Common myeloid progenitor, CD34-positive (primary cell): ENCODE results near the gene F8.
A peak's percentile ranks its signal among the peaks of the same experiment; 100 is the strongest.

ENCODE experiments used
- CTCF ChIA-PET: fragments of 350-600 bp; sonication (Branson Sonifier 250); formaldehyde crosslinking; loops from one replicate; lab custom pipeline; 2021; ENCODE audit warnings: antibody characterized with exemption; lab: Charles Lee
- POLR2A ChIA-PET: fragments of 350-600 bp; sonication (Branson Sonifier 250); formaldehyde crosslinking; loops from one replicate; lab custom pipeline; 2021; ENCODE audit warnings: antibody characterized with exemption; lab: Charles Lee
- DNase-seq, 3 donors: peaks; one replicate each; pipeline versions ENCODE4 v3.0.0 to v3.0.0-alpha.2; 2013
- H3K27ac ChIP-seq, 2 experiments: 1 replicate in 1 of 2; 2 replicates in 1 of 2; pipeline ENCODE4 v1.7.0; 2013; ENCODE audit warnings: inconsistent platforms in 2 of 2, low read length in 2 of 2, mild to moderate bottlenecking in 2 of 2, low read depth in 1 of 2, moderate library complexity in 1 of 2; ENCODE audit not compliant: severe bottlenecking in 2 of 2, insufficient read depth in 1 of 2, poor library complexity in 1 of 2
- H3K27me3 ChIP-seq, 5 experiments: replicated peaks in 2 of 5; 1 replicate in 3 of 5; 2 replicates in 2 of 5; pipeline versions ENCODE4 v1.6.1 to v1.7.0; 2013; ENCODE audit warnings: low read length in 4 of 5, mild to moderate bottlenecking in 2 of 5, moderate library complexity in 2 of 5, inconsistent platforms in 1 of 5; ENCODE audit not compliant: insufficient read depth in 5 of 5, control insufficient read depth in 4 of 5
- H3K36me3 ChIP-seq, 4 experiments: 1 replicate in 2 of 4; 2 replicates in 2 of 4; pipeline versions ENCODE4 v1.6.1 to v1.7.0; 2013; ENCODE audit warnings: low read length in 3 of 4, control low read depth in 1 of 4, mild to moderate bottlenecking in 1 of 4; ENCODE audit not compliant: control insufficient read depth in 4 of 4, insufficient read depth in 4 of 4
- H3K4me1 ChIP-seq, 4 experiments: 1 replicate in 3 of 4; 2 replicates in 1 of 4; pipeline versions ENCODE4 v1.6.1 to v1.7.1; 2013; ENCODE audit warnings: low read length in 3 of 4, mild to moderate bottlenecking in 3 of 4, control low read depth in 1 of 4, inconsistent platforms in 1 of 4, moderate library complexity in 1 of 4; ENCODE audit not compliant: control insufficient read depth in 4 of 4, insufficient read depth in 4 of 4; ENCODE audit errors: control extremely low read depth in 1 of 4
- H3K4me3 ChIP-seq, 7 experiments: 1 replicate in 4 of 7; 2 replicates in 3 of 7; pipeline versions ENCODE4 v1.5.1 to v1.7.0; 2013; ENCODE audit warnings: mild to moderate bottlenecking in 7 of 7, low read length in 6 of 7, moderate library complexity in 6 of 7, inconsistent platforms in 2 of 7, low read depth in 2 of 7, control low read depth in 1 of 7; ENCODE audit not compliant: insufficient read depth in 4 of 7, control insufficient read depth in 1 of 7; ENCODE audit errors: extremely low read depth in 1 of 7
- H3K9me3 ChIP-seq, 5 experiments: 1 replicate in 4 of 5; 2 replicates in 1 of 5; pipeline versions ENCODE4 v1.6.1 to v1.7.1; 2013; ENCODE audit warnings: low read length in 4 of 5, mild to moderate bottlenecking in 2 of 5, inconsistent platforms in 1 of 5, low read depth in 1 of 5, moderate library complexity in 1 of 5; ENCODE audit not compliant: control insufficient read depth in 4 of 5, insufficient read depth in 2 of 5; ENCODE audit errors: control extremely low read depth in 1 of 5
- WGBS: methylation state at CpG from one replicate; pipeline ENCODE4 v1.1.5; 2013; ENCODE audit not compliant: insufficient coverage; 5-methylcytosine and 5-hydroxymethylcytosine counted together

Gene F8

DNA sequence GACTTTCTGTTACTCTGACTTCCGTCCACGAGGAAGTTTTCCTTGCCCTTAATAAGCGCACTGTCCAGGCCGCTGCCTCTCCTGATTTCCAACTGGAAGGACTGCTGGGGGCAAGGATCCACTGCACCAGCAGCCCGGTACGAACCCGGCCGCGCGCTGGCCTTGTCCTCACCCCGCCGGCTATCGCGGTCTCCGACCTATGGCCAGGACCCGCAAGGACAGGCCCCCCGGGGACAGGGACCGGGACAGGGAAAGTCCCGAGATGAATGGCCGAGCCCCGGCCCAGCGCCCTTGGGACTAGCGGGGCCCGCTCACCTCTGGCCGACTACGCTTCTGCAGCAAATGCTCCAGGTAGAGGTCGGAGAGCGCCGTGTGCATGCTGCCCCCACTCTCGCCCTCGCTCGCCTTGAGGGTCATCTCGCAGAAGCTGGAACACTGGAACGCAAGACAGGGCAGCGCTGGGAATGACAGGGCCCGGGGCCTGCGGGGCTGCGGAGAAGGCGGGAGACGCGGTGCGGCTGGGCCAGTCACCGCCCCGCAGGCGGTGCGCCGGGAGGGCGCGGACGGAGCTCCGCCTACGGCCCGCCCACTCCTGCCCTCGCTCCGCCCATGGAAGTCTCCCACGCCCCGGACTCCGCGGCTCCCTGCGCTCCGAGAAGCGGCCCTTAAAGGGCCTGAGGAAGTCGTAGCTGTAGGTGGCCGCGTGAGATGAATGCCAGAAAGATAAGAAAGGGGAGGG, 217.4 kb downstream of the F8 start, which contains the start of gene MPP1:
TSS of gene MPP1 (minus strand) at position 529 of the 739 bp plus-strand sequence. CDS start at position 417, 112 bp downstream.
- H3K9me3 ChIP-seq: peaks cover 0 to 2% (median 0%) of the 10 kb centered on the region in 5 experiments
- no peaks in the 10 kb centered on the region for H3K27me3 ChIP-seq
- H3K36me3 ChIP-seq: no peaks in the 10 kb centered on the region
- H3K4me1 ChIP-seq: peaks cover 29 to 55% (median 40%) of the 10 kb centered on the region in 4 experiments
- ChIA-PET POLR2A (no interaction called here), CTCF (interaction anchor here (1.0 to 1.4 kb wide), 4 partner anchors 22 to 56 kb away, joined by 3 read pairs; no protein-coding TSS in a partner anchor)
- H3K4me3 ChIP-seq: peak within 1 kb of the TSS; percentile 44 to 90 (median 69)
- DNase-seq: peak; percentile 67 to 84 (median 83)
- WGBS: 32% methylated on average over 56 of the region's 65 CpGs
- peak within 1 kb of the TSS; percentile 40 to 94 for H3K27ac ChIP-seq

DNA sequence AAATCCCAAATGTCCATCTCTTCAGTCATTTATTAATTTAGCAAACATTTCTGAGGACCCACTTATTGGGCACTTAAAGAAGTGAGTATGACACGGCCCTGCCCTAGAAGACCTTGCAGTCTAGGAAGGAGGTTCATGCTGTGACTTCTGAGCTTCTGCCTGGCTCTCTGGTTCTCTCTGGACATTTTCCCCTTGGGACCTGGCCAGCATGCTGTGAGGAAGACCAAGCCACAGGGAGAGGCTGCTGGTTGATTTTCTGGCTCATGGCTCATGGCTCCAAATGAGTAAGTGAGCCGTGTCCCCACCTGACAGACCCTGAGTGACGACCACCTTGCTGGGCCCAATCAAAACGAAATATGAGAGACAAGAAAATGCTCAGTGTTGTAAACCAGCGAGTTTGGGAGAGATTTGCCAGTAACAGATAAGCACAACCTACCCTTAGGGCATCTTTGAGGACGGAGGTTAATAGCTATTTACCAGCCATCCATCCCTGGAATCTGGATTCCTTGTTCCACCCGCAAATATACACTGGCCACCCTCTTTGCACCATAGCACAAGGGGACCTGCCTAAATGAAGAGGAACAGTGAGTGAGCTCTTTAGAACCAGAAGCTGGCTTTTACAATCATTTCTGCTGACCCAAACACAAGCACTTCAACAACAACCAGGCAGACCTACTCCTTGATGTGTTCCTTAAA, 218.1 kb downstream of the F8 start:
- WGBS: 36% methylated on average over 5 of the region's 7 CpGs
- peak overlapping the region; percentile 44 to 90 (median 69) for H3K4me3 ChIP-seq
- CTCF ChIA-PET: interaction anchor here (0.6 to 1.3 kb wide), 3 partner anchors 41 to 259 kb away, joined by 3 to 5 read pairs (median 3); no protein-coding TSS in a partner anchor

DNA sequence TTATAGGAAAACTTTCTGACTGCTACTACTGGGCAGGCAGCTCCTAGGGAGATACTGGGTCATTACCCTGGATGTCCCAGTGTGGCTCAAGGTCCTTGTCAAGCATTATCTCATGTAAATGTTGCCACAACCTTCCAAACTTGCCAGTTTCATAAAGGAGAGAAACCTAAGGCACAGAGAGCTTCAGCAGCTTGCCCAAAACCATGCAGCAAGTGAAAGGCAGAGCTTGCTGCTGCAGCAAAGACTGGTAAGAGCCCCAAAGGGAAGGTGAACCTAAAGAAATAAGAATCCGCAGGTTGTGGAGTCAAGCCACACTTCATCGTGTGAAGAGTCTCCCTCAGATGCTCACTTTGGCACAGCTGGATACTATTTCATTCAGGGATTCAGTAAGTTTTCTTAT, 219.6 kb downstream of the F8 start:
- Histone ChIP-seq H3K27me3 (no peaks in the 10 kb centered on the region), H3K36me3 (no peaks in the 10 kb centered on the region), H3K4me1 (peaks cover 41 to 75% (median 52%) of the 10 kb centered on the region in 4 experiments), H3K27ac (peak overlapping the region in 1 of 2 experiments; percentile 94), H3K9me3 (peaks cover 0 to 2% (median 0%) of the 10 kb centered on the region in 5 experiments), H3K4me3 (peak overlapping the region in 5 of 7 experiments; percentile 2 to 90 (median 17))
- no peak for DNase-seq
- ChIA-PET CTCF (no interaction called here), POLR2A (no interaction called here)
- WGBS: 60% methylated on average over 2 of the region's 2 CpGs

More for the DNA sequence above, 218.1 kb downstream of the F8 start:
- Histone ChIP-seq H3K4me1 (peaks cover 34 to 62% (median 44%) of the 10 kb centered on the region in 4 experiments), H3K27ac (peak overlapping the region; percentile 40 to 94), H3K27me3 (no peaks in the 10 kb centered on the region), H3K36me3 (no peaks in the 10 kb centered on the region), H3K9me3 (peaks cover 0 to 2% (median 0%) of the 10 kb centered on the region in 5 experiments)
- POLR2A ChIA-PET: no interaction called here
- DNase-seq: no peak

DNA sequence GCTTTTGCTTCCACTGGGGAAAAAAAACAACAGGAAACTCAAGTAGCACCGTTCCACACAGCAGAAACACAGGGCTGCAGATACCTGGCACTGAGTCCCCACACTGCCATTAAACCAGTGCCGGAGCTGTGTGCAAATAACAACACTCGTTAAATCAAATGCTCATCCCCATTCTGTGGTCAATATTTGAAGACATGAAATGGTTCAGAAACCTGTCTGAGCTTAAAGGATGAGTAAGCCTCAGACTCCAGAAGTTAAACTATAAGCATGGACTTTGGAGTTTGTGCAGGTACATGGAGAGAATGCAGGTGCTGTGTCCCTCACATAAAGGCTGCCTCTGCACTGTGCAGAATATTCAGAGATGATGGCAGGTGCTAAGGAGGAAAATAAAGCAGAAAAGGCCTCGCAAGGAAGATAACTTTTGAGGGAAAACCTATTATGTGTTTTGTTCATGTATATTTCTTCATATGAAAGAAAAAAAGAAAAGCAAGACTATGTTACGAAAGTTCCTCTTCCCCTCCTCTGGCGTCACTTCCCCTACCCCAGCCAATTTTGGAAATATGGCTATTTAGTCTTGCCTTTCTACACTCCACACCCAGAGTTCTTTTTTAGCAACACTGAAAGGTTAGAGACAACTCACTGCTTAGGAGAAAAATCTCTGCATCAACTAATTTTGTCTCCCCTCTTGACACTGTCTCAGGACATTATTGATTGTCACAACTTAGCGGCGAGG, 221.9 kb downstream of the F8 start:
- no peaks in the 10 kb centered on the region for H3K36me3 ChIP-seq
- peak in 2 of 3 donors; percentile 46 for DNase-seq
- H3K27me3 ChIP-seq: no peaks in the 10 kb centered on the region
- H3K4me1 ChIP-seq: peaks cover 46 to 88% (median 60%) of the 10 kb centered on the region in 4 experiments
- ChIA-PET CTCF (interaction anchor here (0.9 kb wide), 1 partner anchor 9 kb away, joined by 3 read pairs; no protein-coding TSS in a partner anchor), POLR2A (no interaction called here)
- H3K9me3 ChIP-seq: no peaks in the 10 kb centered on the region
- 71% methylated on average over 4 of the region's 8 CpGs for WGBS
- peak overlapping the region; percentile 64 to 94 for H3K27ac ChIP-seq
- peak overlapping the region in 3 of 7 experiments; percentile 9 to 25 (median 23) for H3K4me3 ChIP-seq

DNA sequence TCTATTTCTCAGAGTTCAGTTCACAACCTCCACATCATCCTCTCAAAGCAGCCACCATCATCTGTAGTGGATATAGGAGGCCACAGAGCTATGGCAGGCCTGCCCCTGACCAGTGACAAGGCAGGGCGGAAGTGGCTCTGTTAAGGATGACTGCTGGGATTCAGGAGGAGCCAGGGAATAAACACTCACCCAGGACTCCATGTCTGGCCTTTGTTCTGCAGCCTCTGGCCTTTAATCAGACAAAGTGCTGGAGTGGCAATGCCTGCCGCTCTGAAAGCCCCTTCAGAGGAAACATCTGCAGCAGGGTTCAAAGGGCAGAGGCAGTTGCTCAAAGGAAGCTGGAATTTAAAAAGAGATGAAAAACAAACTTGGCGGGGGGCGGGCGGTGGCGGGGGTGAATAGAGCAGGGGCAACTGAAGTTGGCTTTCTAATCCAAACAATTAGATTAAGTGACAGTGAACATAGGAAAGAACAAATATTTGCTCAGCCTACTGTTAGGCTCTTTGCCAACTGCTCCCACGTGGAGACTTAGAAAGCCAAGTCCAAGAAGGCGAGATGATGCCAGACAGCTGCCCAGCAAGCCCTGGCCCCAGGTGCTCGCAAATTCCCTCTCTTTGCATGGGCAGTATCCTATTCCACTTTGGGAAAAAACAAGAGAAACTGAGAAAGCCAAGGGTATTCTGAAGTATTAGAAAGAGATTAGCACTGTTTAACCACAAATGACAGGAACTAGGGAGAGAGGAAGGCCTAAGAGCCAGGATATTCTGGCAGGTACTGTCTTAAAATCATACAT, 222.8 kb downstream of the F8 start:
- Histone ChIP-seq H3K27me3 (no peaks in the 10 kb centered on the region), H3K4me3 (peak overlapping the region in 4 of 7 experiments; percentile 5 to 42 (median 16)), H3K27ac (peak overlapping the region; percentile 64 to 94), H3K4me1 (peaks cover 46 to 89% (median 63%) of the 10 kb centered on the region in 4 experiments), H3K36me3 (no peaks in the 10 kb centered on the region), H3K9me3 (no peaks in the 10 kb centered on the region)
- CTCF ChIA-PET: interaction anchor here (0.9 kb wide), 1 partner anchor 8 kb away, joined by 3 read pairs; no protein-coding TSS in a partner anchor
- 33% methylated on average over 5 of the region's 9 CpGs for WGBS
- peak in 2 of 3 donors; percentile 44 to 56 for DNase-seq
- POLR2A ChIA-PET: no interaction called here

DNA sequence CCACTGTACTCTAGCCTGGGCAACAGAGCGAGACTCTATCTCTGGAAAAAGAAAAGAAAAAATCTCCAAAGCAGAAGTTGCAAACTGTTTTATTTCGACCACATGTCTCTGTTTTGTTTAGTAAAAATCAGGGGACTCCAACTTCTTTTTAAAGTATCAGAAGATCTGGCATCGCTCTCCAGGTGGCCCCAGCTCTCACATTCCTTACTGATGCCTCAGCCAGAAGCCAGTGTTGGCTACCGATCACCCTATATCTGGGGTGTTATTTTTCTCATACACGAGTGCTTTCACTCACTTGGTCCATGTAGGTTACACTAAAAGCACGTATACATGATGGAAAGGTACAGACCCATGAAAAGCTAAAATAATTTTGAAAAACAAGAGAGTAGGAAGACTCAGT, 225.5 kb downstream of the F8 start:
- Histone ChIP-seq H3K4me3 (no peak overlapping the region), H3K27me3 (no peaks in the 10 kb centered on the region), H3K27ac (peak overlapping the region in 1 of 2 experiments; percentile 94), H3K36me3 (peaks cover 0 to 4% (median under 1%) of the 10 kb centered on the region in 4 experiments), H3K9me3 (no peaks in the 10 kb centered on the region), H3K4me1 (peaks cover 32 to 62% (median 47%) of the 10 kb centered on the region in 4 experiments)
- WGBS: 70% methylated on average over 5 of the region's 6 CpGs
- ChIA-PET POLR2A (no interaction called here), CTCF (interaction anchor here (1.0 kb wide), 1 partner anchor 13 kb away, joined by 3 read pairs; no protein-coding TSS in a partner anchor)
- no peak for DNase-seq
